B cell (primary cell): ENCODE data around the gene PLPPR2.

Source experiments
- EZH2 ChIP-seq: IDR thresholded peaks from 2 replicates; pipeline ENCODE4 v1.6.1; 2012; ENCODE audit warnings: borderline replicate concordance, low read depth, mild to moderate bottlenecking, moderate library complexity, low read length; ENCODE audit not compliant: insufficient read depth, poor library complexity, severe bottlenecking
- TF ChIP-seq, protein P1 (sequence below): fragments of 200-600 bp; IDR thresholded peaks from one replicate; pipeline ENCODE4 v1.8.0; 2022; ENCODE audit warnings: antibody characterized with exemption, mild to moderate bottlenecking

- TF ChIP-seq, protein P1, sequence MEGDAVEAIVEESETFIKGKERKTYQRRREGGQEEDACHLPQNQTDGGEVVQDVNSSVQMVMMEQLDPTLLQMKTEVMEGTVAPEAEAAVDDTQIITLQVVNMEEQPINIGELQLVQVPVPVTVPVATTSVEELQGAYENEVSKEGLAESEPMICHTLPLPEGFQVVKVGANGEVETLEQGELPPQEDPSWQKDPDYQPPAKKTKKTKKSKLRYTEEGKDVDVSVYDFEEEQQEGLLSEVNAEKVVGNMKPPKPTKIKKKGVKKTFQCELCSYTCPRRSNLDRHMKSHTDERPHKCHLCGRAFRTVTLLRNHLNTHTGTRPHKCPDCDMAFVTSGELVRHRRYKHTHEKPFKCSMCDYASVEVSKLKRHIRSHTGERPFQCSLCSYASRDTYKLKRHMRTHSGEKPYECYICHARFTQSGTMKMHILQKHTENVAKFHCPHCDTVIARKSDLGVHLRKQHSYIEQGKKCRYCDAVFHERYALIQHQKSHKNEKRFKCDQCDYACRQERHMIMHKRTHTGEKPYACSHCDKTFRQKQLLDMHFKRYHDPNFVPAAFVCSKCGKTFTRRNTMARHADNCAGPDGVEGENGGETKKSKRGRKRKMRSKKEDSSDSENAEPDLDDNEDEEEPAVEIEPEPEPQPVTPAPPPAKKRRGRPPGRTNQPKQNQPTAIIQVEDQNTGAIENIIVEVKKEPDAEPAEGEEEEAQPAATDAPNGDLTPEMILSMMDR: no peak
- TF ChIP-seq EZH2: no peak
Observed at GRCh38 chr19:11359421-11359820, 4.2 kb downstream of the PLPPR2 start.
